Measurements from ENCODE around the gene MYOCOS. TPM values are rescaled to one million over a fixed set of nuclear protein-coding genes. Genes with fewer than 3 reads are reported as not detected.

The MYOCOS gene
- total and polyA plus RNA-seq, 9 of the 15 experiments (the other 6 are each of a cell fraction or from before 2014, with no cell fraction given), result 0.07 TPM; not detected in 7

DNA sequence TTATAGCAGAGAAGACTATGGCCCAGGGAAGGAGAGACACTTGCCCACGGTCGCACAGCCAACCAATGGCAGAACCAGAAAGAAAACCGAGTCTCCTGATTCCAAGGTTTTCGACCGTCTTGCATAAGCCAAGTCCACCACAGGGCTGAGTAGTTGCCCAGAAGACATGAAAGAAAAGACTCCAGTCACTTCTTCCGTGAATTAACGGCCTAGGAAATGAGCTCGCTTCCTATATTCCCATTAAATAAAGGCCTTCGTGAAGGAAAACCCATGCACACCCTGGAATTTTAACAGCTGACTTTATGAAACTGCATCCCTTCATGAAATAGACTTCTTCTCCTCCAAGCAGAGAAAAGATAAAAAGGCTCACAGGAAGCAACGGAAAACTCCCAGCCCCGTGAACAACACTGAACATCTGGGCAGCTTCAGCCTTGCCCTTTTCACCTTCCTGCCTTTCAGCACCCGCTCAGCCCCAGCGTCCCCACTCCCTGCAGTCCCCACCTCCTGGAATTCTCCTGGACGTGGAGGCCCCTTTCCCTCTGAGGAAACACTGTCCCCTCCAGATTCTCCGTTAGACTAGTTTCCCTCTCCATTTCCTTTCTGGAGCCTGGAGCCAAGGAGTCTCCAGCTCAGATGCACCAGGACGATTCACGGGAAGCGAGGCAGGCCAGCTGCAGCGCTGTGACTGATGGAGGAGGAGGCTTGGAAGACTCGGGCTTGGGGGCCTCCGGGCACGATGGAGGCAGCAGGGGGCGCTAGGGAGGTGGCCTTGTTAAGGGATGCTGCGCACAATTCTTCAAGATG lies 33.1 kb downstream of the MYOCOS start (continued):
- TF ChIP-seq, protein P1, sequence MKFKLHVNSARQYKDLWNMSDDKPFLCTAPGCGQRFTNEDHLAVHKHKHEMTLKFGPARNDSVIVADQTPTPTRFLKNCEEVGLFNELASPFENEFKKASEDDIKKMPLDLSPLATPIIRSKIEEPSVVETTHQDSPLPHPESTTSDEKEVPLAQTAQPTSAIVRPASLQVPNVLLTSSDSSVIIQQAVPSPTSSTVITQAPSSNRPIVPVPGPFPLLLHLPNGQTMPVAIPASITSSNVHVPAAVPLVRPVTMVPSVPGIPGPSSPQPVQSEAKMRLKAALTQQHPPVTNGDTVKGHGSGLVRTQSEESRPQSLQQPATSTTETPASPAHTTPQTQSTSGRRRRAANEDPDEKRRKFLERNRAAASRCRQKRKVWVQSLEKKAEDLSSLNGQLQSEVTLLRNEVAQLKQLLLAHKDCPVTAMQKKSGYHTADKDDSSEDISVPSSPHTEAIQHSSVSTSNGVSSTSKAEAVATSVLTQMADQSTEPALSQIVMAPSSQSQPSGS (CRISPR knock-in tag; IDR thresholded peaks at IDR 0.05), result no peak
- TF ChIP-seq NCOA1 (IDR thresholded peaks at IDR 0.05; ENCODE audit: low read depth), result no peak
- TF ChIP-seq, protein P2, sequence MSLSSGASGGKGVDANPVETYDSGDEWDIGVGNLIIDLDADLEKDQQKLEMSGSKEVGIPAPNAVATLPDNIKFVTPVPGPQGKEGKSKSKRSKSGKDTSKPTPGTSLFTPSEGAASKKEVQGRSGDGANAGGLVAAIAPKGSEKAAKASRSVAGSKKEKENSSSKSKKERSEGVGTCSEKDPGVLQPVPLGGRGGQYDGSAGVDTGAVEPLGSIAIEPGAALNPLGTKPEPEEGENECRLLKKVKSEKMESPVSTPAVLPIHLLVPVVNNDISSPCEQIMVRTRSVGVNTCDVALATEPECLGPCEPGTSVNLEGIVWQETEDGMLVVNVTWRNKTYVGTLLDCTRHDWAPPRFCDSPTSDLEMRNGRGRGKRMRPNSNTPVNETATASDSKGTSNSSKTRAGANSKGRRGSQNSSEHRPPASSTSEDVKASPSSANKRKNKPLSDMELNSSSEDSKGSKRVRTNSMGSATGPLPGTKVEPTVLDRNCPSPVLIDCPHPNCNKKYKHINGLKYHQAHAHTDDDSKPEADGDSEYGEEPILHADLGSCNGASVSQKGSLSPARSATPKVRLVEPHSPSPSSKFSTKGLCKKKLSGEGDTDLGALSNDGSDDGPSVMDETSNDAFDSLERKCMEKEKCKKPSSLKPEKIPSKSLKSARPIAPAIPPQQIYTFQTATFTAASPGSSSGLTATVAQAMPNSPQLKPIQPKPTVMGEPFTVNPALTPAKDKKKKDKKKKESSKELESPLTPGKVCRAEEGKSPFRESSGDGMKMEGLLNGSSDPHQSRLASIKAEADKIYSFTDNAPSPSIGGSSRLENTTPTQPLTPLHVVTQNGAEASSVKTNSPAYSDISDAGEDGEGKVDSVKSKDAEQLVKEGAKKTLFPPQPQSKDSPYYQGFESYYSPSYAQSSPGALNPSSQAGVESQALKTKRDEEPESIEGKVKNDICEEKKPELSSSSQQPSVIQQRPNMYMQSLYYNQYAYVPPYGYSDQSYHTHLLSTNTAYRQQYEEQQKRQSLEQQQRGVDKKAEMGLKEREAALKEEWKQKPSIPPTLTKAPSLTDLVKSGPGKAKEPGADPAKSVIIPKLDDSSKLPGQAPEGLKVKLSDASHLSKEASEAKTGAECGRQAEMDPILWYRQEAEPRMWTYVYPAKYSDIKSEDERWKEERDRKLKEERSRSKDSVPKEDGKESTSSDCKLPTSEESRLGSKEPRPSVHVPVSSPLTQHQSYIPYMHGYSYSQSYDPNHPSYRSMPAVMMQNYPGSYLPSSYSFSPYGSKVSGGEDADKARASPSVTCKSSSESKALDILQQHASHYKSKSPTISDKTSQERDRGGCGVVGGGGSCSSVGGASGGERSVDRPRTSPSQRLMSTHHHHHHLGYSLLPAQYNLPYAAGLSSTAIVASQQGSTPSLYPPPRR (CRISPR knock-in tag; IDR thresholded peaks at IDR 0.05; ENCODE audit: borderline replicate concordance), result no peak
- no peak for TF ChIP-seq CHD1 (IDR thresholded peaks at IDR 0.05; ENCODE audit: low read length)
- TF ChIP-seq, protein P3, sequence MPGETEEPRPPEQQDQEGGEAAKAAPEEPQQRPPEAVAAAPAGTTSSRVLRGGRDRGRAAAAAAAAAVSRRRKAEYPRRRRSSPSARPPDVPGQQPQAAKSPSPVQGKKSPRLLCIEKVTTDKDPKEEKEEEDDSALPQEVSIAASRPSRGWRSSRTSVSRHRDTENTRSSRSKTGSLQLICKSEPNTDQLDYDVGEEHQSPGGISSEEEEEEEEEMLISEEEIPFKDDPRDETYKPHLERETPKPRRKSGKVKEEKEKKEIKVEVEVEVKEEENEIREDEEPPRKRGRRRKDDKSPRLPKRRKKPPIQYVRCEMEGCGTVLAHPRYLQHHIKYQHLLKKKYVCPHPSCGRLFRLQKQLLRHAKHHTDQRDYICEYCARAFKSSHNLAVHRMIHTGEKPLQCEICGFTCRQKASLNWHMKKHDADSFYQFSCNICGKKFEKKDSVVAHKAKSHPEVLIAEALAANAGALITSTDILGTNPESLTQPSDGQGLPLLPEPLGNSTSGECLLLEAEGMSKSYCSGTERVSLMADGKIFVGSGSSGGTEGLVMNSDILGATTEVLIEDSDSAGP (CRISPR knock-in tag; IDR thresholded peaks at IDR 0.05), result no peak
- no peak for TF ChIP-seq MEF2D (tag; conservative IDR thresholded peaks at IDR 0.05; ENCODE audit: low read depth)
- TF ChIP-seq ZNF778 (CRISPR knock-in tag; IDR thresholded peaks at IDR 0.05), result no peak
- TF ChIP-seq TARDBP (IDR thresholded peaks at IDR 0.05), result no peak
- no peak for TF ChIP-seq FOXM1 (IDR thresholded peaks at IDR 0.05; ENCODE audit: low read depth)
- no peak for TF ChIP-seq FOXM1 (CRISPR knock-in tag; IDR thresholded peaks at IDR 0.05; ENCODE audit: low read depth)
- TF ChIP-seq HNRNPL (IDR thresholded peaks at IDR 0.05; ENCODE audit: low read depth, low read length), result no peak
- no peak for TF ChIP-seq HMGN3 (IDR thresholded peaks at IDR 0.05; ENCODE audit: borderline replicate concordance, extremely low read depth, insufficient read length, low read depth, low read length)
- TF ChIP-seq, protein P4, sequence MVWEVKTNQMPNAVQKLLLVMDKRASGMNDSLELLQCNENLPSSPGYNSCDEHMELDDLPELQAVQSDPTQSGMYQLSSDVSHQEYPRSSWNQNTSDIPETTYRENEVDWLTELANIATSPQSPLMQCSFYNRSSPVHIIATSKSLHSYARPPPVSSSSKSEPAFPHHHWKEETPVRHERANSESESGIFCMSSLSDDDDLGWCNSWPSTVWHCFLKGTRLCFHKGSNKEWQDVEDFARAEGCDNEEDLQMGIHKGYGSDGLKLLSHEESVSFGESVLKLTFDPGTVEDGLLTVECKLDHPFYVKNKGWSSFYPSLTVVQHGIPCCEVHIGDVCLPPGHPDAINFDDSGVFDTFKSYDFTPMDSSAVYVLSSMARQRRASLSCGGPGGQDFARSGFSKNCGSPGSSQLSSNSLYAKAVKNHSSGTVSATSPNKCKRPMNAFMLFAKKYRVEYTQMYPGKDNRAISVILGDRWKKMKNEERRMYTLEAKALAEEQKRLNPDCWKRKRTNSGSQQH (CRISPR knock-in tag; IDR thresholded peaks at IDR 0.05), result no peak
- no peak for TF ChIP-seq PML (IDR thresholded peaks at IDR 0.05; ENCODE audit: low read length)
- 0 out of 2 replicates have a peak, but pooled peaks have one; percentile 28 for TF ChIP-seq FOXP1 (CRISPR knock-in tag; IDR thresholded peaks at IDR 0.05)
- TF ChIP-seq SAP30 (IDR thresholded peaks at IDR 0.05; ENCODE audit: borderline replicate concordance, insufficient read depth, low read depth, low read length, poor library complexity, severe bottlenecking), result no peak
- TF ChIP-seq, protein P5, sequence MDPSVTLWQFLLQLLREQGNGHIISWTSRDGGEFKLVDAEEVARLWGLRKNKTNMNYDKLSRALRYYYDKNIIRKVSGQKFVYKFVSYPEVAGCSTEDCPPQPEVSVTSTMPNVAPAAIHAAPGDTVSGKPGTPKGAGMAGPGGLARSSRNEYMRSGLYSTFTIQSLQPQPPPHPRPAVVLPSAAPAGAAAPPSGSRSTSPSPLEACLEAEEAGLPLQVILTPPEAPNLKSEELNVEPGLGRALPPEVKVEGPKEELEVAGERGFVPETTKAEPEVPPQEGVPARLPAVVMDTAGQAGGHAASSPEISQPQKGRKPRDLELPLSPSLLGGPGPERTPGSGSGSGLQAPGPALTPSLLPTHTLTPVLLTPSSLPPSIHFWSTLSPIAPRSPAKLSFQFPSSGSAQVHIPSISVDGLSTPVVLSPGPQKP (CRISPR knock-in tag; IDR thresholded peaks at IDR 0.05), result no peak
